HG03469 (cell line): ENCODE results near the gene MGA.
A peak's percentile ranks its signal among the peaks of the same experiment; 100 is the strongest.

Experiments used
- ATAC-seq: cut with Tn5 transposase; IDR thresholded peaks from one replicate; pipeline ENCODE4 v1.9.1; 2021; ENCODE audit warnings: mild to moderate bottlenecking, moderate library complexity, moderate number of reproducible peaks; ENCODE audit not compliant: unreplicated experiment

The MGA gene

DNA sequence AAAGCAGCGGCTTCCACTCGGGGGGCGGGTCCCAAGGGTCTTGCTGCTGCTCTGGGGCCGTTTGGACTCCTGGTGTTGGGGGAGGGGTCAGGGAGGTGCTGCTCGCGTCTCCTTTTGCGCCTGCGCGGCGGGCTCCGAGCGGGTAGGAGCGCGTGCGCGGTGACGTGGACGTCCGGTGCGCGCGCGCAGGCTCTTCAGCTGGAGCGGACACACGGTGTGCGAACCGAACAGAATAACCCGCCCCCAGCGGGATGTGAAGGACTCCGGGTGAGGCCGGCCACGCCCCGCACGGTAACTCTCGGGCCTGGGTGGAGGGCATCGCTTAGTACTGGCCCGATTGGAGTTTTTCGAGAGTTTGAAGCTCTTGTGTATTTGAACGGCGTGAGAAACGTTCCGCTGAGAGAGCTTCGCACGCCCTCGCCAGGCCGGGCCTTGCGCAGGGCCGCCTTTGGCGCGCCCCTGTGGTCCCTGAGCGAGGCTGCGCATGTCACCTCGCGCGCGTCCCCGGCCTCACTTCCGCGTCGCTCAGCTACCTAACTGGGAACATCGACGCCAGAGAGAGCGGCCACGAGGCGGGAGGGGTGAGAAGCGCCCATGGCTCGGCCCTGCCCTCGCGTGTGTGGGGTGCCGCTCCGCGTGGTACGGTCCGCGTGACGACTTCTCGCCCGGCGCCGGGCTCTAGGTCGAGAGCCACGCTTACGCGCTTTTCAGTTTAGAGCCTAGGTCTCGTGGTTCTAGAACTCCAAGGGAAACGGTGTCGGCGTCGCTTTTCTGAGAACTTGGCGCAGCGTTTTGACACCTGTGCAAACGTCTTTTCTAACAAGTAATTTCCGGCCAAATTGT lies at the start of gene MGA:
MGA (plus strand) TSS at position 171 of the 843 bp plus-strand sequence.
- peak; percentile 42 for ATAC-seq

DNA sequence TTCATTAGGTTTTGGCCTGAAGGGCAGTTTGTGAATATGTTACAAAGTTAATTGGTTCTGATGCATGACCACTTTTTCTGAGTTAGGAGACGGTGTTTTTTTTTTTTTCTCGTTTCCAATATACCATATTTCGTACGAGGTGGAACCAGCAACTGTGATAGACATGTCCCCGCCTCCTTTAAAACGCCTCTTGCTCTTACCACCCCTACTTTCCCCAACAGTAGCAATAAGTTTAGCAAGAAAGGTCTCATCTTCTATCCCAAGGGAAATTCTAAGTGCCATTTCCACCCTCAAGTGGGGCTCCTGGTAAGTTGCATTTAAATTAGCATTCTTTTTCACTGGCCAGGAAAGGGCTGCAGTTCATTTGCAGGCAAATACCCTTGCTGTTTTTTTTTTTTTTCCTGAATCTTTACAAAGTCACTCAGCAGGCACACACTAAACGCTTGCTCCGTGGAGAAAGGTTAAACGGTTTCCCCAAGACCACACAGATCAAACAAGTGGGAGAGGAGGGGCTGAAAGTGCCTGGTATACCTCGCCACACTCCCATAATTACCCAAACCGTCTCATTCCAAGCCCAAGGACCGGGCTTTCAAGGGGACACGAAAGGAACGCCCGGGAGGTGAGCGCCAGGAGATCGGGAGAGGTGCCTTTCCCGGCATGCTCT lies 39.5 kb upstream of the MGA start:
- no peak for ATAC-seq

DNA sequence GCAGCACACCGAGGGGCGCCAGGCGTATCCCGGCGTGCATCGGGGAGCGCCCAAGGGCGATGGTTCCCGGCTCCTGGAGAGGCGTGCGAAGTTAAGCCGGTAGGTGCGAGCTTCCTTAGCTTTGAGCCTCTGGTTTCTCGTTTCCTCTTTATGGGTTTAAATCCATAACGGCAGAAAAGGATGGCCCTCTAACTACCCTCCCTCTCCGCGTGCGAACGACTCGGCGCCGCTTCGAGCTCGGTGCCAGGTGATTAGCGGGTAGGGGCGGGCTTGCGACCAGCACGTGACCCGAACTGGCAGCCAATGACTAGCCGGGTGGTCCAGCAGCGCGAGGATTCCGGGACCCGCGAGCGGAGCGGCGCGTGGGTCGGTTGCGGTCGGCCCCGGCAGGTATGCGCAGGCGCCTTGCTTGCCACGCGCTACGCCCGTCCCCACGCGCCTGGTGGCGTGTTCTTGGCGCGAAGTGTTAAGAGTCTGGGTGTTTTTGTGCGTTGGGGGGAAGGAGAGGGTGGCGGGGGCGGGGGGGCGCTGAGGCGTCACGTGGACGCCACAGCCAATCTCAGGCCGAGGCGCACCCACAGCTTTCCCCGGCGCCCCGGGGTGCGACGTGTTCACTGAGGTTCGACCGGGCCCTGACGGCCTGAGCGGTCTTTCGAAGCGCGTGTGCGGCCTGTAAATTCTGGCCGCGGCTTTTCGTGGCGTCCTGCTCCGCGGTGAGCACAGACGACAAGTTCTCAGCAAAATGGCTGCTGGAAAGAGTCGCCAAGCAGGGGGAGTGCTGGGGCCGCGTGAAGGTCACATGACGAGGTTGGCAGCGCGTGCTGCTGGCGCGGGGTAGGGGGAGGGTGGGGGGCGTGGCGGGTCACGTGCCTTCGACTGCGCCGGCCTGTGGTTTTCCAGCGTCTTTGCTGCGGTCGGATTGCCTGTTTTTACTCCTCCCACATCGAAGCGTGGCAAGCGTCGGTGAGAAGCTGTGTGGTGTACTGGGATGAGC lies 38.7 kb upstream of the MGA start:
- no peak for ATAC-seq

DNA sequence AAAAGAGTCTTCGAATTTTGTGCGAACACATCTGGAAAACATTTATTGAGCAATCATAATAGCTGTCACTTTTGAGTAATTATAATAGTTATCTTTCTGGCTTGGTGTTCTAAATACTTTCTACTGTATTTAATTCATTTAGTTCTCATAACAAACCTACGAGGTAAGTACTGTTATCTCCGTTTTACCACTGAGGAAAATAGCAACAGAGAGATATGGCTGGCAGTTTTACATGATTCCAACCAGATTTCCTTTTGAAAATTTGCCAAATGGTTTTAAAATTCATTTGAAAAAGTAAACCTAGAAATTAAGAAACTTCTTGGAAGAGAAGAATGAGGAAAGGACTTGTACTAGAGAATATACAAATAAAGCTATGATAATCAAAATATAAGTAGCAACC lies 37.3 kb upstream of the MGA start:
- no peak for ATAC-seq

DNA sequence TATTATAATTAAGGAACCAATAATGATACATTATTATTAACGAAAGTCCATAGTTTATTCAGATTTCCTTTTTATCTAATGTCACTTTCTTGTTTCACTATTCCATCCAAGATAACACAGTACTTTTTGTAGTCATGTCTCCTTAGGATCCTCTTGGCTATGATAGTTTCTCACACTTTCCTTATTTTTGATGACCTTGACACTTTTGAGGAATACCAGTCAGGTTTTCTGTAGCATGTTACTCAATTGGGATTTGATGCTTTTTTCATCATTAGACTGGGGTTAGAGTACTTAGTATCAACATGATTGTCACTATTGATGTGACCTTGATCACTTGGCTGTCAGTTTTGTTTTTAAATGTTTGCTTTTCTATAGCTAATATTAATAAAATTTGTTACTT lies 33.0 kb upstream of the MGA start:
- no peak for ATAC-seq

DNA sequence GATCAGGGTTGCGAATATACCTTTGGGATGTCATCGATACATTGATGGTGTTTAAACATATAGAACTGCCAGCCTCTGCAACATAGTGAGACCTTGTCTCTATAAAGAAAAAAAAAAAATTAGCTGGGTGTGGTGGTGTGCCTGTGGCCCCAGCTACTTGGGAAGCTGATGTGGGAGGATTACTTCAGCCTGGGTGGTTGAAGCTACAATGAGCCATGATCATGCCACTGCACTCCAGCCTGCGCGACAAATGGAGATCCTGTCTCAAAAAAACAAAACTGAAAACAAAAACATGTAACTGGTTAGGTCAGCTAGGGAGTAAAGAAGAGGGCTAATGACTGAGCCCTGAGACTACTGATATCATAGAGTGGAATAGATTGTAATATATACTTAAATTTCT lies 30.7 kb upstream of the MGA start:
- no peak for ATAC-seq

DNA sequence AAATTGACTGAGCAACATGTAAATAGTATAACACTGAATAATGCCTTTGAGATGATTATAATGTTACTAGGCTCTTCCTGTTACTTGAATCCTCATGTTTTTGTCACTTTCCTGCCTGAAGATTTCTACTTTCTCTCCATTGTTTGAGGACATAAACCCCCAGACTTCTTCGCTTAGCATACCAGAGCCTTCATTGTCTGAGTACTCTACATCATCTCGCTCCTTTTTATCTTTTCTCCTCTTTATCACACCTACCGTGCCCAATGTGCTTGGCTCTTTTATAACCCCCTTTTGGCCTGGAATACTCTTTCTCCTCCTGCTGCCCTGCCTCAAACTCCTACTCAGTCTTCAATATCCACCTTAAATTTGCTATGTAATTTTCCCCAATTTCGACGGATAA lies 30.3 kb upstream of the MGA start:
- ATAC-seq, result no peak

DNA sequence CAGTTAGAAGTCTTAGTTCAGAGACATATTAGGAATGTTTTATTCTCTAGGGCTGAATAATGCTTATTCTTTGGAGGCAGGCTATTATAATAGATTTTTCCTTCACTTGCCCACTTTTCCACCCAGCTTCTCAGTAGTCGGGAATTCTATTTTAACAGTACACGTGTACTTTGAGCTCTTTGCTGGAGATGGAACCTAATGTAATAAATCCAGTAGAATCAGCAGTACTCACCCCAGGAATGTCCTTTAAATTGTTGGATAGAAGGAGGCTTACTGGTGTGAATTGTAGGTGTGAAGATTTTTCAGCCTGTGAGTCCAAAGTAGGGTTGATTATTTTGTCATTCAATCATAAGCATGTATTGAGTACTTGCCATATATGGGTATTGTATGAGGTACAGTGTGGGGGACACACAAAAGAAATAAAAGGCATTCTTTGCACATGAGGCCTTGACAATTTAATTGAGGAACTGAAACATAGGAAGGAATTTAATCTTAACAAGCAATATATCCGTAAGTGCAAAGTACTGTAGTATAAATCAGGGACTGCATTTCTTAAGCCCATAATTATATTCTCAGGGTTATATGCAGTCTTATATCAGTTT lies 29.5 kb upstream of the MGA start:
- no peak for ATAC-seq

DNA sequence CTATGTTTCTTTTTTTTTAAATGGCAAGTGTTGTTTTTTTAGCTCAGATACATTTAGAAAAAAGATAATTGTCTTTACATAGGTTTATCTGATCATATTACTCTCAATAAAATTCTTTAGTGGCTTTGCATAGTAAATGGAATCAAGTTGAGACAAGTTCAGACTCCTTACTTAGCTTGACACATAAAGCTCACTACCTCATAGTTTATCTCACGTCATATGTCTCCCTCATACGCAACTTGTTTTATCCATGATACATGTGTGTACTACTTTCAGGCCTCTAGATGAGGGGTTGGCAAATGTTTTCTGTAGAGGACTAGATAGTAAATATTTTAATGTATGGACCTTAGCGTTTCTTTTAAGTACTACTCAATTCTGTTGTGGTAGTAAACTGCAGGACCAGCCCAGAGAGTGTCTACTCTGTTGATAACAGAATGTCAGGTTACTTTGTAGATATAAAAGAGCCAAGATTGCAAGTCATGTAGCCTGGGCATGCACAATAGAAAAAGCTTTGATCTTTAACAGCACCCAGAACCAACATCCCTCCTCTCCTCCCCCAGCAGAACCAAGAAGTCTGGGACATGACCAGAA lies 28.2 kb upstream of the MGA start:
- ATAC-seq, result no peak

DNA sequence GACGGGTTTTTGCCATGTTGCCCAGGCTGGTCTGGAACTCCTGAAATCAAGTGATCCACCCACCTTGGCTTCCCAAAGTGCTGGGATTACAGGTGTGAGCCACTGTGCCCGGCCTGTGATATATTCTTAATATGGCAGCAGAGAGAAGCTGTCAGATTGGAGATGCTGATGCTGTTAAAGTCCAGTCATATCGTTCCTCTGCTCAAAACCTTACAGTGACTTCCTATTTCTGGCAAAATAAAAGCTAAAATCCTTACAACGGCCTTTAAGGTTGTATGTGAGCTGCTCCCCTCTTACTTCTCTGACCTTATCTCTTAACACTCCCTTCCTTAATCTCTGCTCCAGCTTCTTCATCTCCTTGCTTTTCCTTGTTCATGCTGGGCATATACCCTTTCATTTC lies 26.6 kb upstream of the MGA start:
- no peak for ATAC-seq

DNA sequence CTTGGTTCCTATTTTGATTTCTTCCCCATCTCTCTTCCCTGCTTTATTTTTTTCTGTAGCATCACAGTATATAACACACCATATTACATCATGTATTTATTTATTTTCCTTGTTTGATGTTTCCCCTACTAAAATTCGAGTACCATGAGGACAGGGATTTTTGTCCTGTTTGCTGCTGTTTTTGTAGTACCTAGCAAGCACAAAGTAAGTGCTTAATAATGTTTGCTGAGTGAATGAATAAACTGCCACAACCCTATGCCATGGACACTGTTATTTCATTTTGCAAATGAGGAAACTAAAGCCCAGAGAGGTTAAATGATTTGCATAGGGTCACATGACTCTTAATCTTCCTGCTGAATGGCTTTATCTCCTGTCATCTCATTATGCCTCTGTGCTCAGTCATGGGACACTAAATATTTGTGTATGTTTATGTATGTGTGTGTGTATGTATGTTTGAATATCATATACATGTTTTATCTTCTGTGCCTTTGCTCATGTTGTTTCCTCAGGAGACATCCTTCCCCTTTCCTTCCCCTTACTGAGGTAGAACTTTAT lies 26.1 kb upstream of the MGA start:
- ATAC-seq, result no peak

DNA sequence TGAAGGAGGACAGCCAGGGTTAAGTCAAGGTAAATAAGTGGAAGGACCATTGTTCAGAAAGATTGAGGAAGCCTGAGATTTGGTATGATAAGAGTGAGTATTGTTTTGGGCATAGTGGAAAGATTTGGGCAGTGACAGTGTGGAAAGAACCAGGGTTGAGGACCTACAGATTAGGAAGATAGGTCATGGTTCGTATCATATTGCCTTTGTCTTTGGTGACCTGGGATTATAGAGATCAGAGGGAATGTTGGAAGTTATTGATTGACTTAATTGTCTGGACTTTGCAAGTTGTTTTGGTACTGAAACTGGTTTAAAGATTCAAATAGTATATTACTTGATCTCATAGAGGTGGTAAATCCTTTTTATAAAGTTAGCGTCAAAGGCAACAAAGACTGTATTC lies 23.1 kb upstream of the MGA start:
- ATAC-seq, result no peak

DNA sequence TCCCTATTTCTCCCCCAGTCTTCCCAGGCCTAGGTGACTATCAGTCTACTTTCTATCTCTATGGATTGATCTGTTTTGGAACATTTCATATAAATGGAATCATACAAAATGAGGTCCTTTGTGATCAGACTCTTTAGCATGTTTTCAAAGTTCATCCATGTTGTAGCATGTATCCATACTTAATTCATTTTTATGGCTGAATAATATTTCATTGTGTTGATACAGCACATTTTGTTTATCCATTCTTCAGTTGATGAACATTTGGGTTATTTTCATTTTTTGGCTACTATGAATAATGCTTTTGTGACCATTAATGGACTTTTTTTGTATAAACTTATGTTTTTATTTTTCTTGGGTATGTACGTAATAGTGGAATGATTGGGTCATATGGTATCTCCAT lies 19.2 kb upstream of the MGA start:
- no peak for ATAC-seq

DNA sequence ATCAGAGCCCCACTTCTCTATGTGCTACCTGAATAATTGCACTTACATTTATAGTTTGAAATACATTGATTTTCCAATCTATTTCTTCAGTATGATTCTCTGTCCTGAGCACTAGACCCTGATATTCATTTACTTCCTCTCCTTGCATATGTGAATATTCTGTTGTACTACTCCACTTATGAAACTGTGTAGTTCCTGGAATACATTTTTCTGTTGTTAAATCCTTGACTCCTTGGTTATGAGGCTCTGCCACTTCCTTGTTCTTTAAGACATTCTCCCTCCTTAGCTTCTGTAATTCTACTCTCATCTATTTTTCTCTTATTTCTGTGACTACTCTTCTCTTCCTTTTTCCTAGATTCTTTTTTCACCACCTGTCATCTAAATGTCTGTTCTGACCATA lies 12.9 kb upstream of the MGA start:
- no peak for ATAC-seq

DNA sequence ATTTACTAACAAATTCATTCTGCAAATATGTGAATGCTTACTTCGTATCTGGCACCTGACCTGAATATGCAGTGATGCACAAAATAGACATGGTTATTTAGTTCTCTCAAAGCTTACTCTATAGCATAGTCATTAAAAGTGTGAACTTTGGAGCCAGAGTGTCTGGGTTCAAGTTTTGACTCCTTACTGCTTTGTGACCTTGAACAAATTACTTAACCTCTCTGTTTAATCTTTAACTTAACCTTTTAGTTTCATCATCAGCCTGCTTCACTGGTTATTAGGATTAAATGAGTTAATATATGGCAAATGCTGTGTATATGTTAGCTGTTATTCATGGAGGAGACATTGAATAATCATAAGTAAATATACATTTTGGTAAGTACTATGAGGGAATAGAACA lies 12.1 kb upstream of the MGA start:
- no peak for ATAC-seq

DNA sequence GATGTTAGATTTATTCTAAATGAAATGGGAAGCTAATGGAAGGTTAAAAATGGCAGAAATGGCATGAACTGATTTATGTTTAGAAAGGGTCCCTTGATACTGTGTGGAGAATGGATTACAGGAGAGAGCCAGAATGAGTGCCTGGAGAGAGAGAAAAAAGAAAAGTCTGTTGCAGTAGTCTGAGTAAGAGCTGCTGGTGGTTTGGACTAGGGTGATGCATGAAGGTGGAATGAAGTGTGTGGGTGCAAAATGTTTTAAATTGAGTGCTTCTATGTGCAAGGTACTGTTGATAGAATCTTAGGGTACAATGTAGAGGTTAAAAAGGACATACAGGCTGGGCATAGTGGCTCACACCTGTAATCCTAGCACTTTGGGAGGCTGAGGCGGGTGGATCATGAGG lies 11.4 kb upstream of the MGA start:
- ATAC-seq, result no peak

DNA sequence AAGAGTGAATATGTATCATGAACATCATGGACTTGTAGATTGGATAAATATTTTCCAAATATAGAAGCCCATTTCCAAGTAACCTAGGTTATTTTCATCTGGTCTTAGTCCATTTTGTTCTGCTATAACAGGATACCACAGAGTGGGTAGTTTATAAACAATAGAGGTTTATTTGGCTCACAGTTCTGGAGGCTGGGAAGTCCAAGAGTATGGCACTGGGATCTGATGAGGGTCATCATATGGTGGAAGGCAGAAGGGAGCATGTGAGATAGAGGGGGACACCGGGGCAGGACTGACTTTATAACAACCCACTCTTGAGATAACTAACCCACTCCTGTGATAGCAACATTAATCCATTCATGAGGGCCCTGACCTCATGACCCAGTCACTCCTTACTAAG lies 9.4 kb upstream of the MGA start:
- no peak for ATAC-seq

DNA sequence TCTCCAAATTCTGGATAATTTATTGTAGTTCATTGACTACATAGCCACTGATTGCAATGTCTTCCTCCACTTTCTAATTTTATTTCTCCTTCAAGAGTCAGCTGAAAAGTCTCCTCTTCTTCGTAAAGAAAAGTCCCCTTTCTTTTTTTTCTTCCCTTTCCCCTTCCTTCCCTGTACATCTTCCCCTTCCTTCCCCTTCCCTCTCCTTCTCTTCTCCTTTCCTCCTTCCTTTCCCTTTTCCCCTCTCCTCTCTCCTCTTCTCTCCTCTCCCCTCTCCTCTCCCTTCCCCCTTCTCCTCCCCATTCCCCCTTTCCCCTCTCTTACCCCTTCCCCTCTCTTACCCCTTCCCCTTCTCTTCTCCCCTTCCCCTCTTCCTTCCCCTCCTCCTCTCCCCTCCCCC lies 8.8 kb upstream of the MGA start:
- ATAC-seq, result no peak

DNA sequence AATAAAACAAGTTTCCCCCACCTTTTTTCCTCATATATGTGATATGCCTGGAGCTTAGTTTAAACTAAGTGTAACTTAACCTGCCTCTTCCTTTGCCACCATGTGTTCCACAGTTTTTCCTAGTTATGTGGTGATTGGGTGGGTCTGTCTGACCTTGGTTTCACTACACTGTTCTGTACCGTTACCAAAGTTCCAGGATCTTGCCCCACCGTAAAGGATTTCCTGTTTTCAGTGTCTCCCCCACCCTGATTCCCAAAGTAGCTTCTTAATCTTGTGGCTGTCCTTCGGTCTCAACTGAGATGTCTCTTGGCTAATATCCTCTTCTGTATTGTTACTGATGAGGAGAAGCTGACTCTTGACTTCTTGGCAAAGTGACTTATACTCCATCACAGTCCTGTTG lies 6.4 kb upstream of the MGA start:
- ATAC-seq, result no peak

DNA sequence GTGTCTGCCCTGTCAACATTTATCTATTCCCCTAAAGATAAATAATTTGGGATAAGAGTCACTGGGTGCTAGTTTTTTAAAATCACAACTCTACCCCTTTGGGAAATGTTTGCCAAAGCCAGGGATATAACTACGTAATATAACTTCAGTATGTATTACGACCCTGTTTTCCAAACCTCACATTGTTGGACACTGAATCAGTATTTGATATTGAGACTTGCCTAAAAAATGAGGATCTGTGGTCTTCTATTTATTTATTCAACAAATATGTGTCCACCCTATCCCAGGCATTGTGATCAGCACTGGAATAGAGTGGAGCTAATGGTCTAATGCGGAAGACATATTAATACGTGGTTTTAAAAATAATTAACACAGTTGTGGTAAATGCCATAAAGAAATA lies 4.5 kb upstream of the MGA start:
- ATAC-seq, result no peak
